OCI-LY3 (cell line): ENCODE results near the gene IKZF4.
"Not testable (repeated sequence)": the region's sequence is repeated elsewhere in the genome, so short reads cannot be mapped to it uniquely, and the experiment has no call there.

Source experiments
- H2AFZ ChIP-seq: fragments of 200-600, 300-600 bp; shearing (Covaris generic); 2 replicates; pipeline ENCODE4 v1.6.0; 2014; ENCODE audit warnings: antibody characterized with exemption, low read depth, low read length
- H3K27ac ChIP-seq: fragments of 200-600, 300-600 bp; sonication (generic); 2 replicates; pipeline ENCODE4 v1.5.1; 2014; ENCODE audit warnings: mild to moderate bottlenecking, low read length, moderate library complexity, mixed read lengths
- H3K27me3 ChIP-seq: fragments of 200-600, 300-600 bp; sonication (generic); 2 replicates; pipeline ENCODE4 v1.6.1; 2014; ENCODE audit warnings: low read depth, low read length, mixed read lengths
- H3K36me3 ChIP-seq: fragments of 200-600, 300-600 bp; sonication (generic); replicated peaks from 2 replicates; pipeline ENCODE3; 2014; ENCODE audit warnings: low read depth, low read length, mixed read lengths
- H3K4me1 ChIP-seq: fragments of 300-600, 200-600 bp; sonication (generic); 2 replicates; pipeline ENCODE4 v1.6.1; 2014; ENCODE audit warnings: low read length, mixed read lengths
- H3K4me2 ChIP-seq: fragments of 200-600, 300-600 bp; sonication (generic); 2 replicates; pipeline ENCODE4 v1.6.1; 2014; ENCODE audit warnings: low read length, mixed read lengths
- H3K4me3 ChIP-seq: fragments of 300-600, 200-600 bp; sonication (generic); 2 replicates; pipeline ENCODE4 v1.5.1; 2014; ENCODE audit warnings: antibody characterized with exemption, mild to moderate bottlenecking, low read length, moderate library complexity
- H3K79me2 ChIP-seq: fragments of 300-600, 200-600 bp; shearing (Covaris generic); 2 replicates; pipeline ENCODE4 v1.6.1; 2014; ENCODE audit warnings: mild to moderate bottlenecking, low read length, mixed read lengths
- H3K9ac ChIP-seq: fragments of 300-600, 200-600 bp; shearing (Covaris generic); 2 replicates; pipeline ENCODE4 v1.6.0; 2014; ENCODE audit warnings: mild to moderate bottlenecking, low read length, moderate library complexity
- H3K9me3 ChIP-seq: fragments of 200-600, 300-600 bp; shearing (Covaris generic); 2 replicates; pipeline ENCODE4 v1.6.1; 2014; ENCODE audit warnings: low read length, mixed read lengths; ENCODE audit not compliant: insufficient read depth
- H4K20me1 ChIP-seq: fragments of 200-600, 300-600 bp; sonication (generic); 2 replicates; pipeline ENCODE4 v1.6.1; 2016; ENCODE audit warnings: low read length, mixed read lengths; ENCODE audit not compliant: insufficient read depth
- CTCF ChIP-seq: fragments of 200-600, 300-600 bp; sonication (generic); IDR thresholded peaks from 2 replicates; pipeline ENCODE4 v1.5.1; 2014; ENCODE audit warnings: antibody characterized with exemption, low read length, low read depth
- EZH2phosphoT487 ChIP-seq: fragments of 200-600 bp; shearing (Covaris generic); IDR thresholded peaks from 2 replicates; pipeline ENCODE4 v1.6.1; 2018; ENCODE audit warnings: antibody characterized with exemption, mixed run types, low read depth

The IKZF4 gene

GRCh38 chr12:55996715-55997534, 23.9 kb upstream of the IKZF4 start, which contains the start of gene SUOX:
Gene SUOX (plus strand): TSS chr12:55997276. CDS start chr12:56002222, 4,946 bp downstream.
- no peak within 1 kb of the TSS for H3K27ac ChIP-seq
- H3K36me3 ChIP-seq, result peaks cover 7% of the 10 kb centered on the region
- TF ChIP-seq CTCF (no peak), EZH2phosphoT487 (no peak)
- peaks cover 6% of the 10 kb centered on the region for H3K4me1 ChIP-seq
- no peak within 1 kb of the TSS for H2AFZ ChIP-seq
- no peak within 1 kb of the TSS for H3K9ac ChIP-seq
- peak within 1 kb of the TSS; percentile 50 for H3K4me2 ChIP-seq
- no peaks in the 10 kb centered on the region for H3K79me2 ChIP-seq
- H3K9me3 ChIP-seq, result no peaks in the 10 kb centered on the region
- peak within 1 kb of the TSS; percentile 30 for H3K4me3 ChIP-seq
- no peaks in the 10 kb centered on the region for H4K20me1 ChIP-seq
- no peaks in the 10 kb centered on the region for H3K27me3 ChIP-seq

- H3K4me2 ChIP-seq, result no peak overlapping the region
- H3K79me2 ChIP-seq, result no peaks in the 10 kb centered on the region
- H3K9me3 ChIP-seq, result no peaks in the 10 kb centered on the region
- TF ChIP-seq CTCF (no peak), EZH2phosphoT487 (no peak)
- peak overlapping the region; percentile 30; the same call in 1 of the 2 replicates for H3K4me3 ChIP-seq
- H3K27ac ChIP-seq, result no peak overlapping the region
- H3K36me3 ChIP-seq, result peaks cover 5% of the 10 kb centered on the region
- H3K27me3 ChIP-seq, result no peaks in the 10 kb centered on the region
- H2AFZ ChIP-seq, result no peak overlapping the region
- no peak overlapping the region for H3K9ac ChIP-seq
- peaks cover 6% of the 10 kb centered on the region for H3K4me1 ChIP-seq
- no peaks in the 10 kb centered on the region for H4K20me1 ChIP-seq
Observed at GRCh38 chr12:55997535-55997859, 23.3 kb upstream of the IKZF4 start.

- H4K20me1 ChIP-seq, H2AFZ ChIP-seq, H3K4me2 ChIP-seq: not testable (repeated sequence)
Observed at GRCh38 chr12:55999522-55999921, 21.3 kb upstream of the IKZF4 start.

GRCh38 chr12:55999999-56000540, 20.8 kb upstream of the IKZF4 start:
- not testable (repeated sequence) for H4K20me1 ChIP-seq, H3K79me2 ChIP-seq, H3K4me3 ChIP-seq, H2AFZ ChIP-seq, H3K4me1 ChIP-seq, H3K9me3 ChIP-seq, H3K27me3 ChIP-seq, H3K36me3 ChIP-seq, H3K4me2 ChIP-seq, H3K9ac ChIP-seq, H3K27ac ChIP-seq

More at GRCh38 chr12:55999522-55999921, 21.3 kb upstream of the IKZF4 start:
- H3K27me3 ChIP-seq, H3K36me3 ChIP-seq, H3K9ac ChIP-seq, H3K9me3 ChIP-seq, H3K79me2 ChIP-seq, H3K4me1 ChIP-seq, H3K27ac ChIP-seq, H3K4me3 ChIP-seq: not testable (repeated sequence)

- H3K9ac ChIP-seq, result no peak overlapping the region
- H3K4me2 ChIP-seq, result no peak overlapping the region
- H2AFZ ChIP-seq, result no peak overlapping the region
- TF ChIP-seq CTCF, result no peak
- no peak for TF ChIP-seq EZH2phosphoT487
- no peak overlapping the region for H3K27ac ChIP-seq
- H3K4me3 ChIP-seq, result no peak overlapping the region
- H3K36me3 ChIP-seq, result peaks cover under 1% of the 10 kb centered on the region
- no peaks in the 10 kb centered on the region for H3K27me3 ChIP-seq
- no peaks in the 10 kb centered on the region for H3K79me2 ChIP-seq
- peaks cover 6% of the 10 kb centered on the region for H3K4me1 ChIP-seq
- no peaks in the 10 kb centered on the region for H4K20me1 ChIP-seq
- H3K9me3 ChIP-seq, result no peaks in the 10 kb centered on the region
Observed at GRCh38 chr12:56001487-56002100, 19.2 kb upstream of the IKZF4 start.

- H3K27me3 ChIP-seq, H3K4me3 ChIP-seq, H3K9ac ChIP-seq, H3K79me2 ChIP-seq, H2AFZ ChIP-seq, H3K27ac ChIP-seq, H3K4me2 ChIP-seq, H3K36me3 ChIP-seq, H4K20me1 ChIP-seq, H3K9me3 ChIP-seq: not testable (repeated sequence)
- H3K4me1 ChIP-seq, result peaks cover 14% of the 10 kb centered on the region
Observed at GRCh38 chr12:56003376-56003775, 17.5 kb upstream of the IKZF4 start.
